Neural crest cell (in vitro differentiated cells): ENCODE results near the gene ST8SIA1. TPM values are rescaled to one million over a fixed set of nuclear protein-coding genes. Genes with fewer than 3 reads are reported as not detected.

ENCODE experiments used
- DNase-seq: peaks from one replicate; pipeline ENCODE4 v3.0.0; 2021; ENCODE audit warnings: low read depth, mixed read lengths, low spot score
- H3K27ac Mint-ChIP-seq: one replicate; pipeline ENCODE4 v1.8.0; 2021; ENCODE audit warnings: mild to moderate bottlenecking, mixed read lengths; ENCODE audit not compliant: unreplicated experiment
- H3K27me3 Mint-ChIP-seq: 2 replicates; pipeline ENCODE4 v1.8.0; 2021; ENCODE audit warnings: low read depth, mild to moderate bottlenecking, mixed read lengths
- H3K36me3 Mint-ChIP-seq: 2 replicates; pipeline ENCODE4 v1.8.0; 2021; ENCODE audit warnings: low read depth, mild to moderate bottlenecking, mixed read lengths
- H3K4me1 Mint-ChIP-seq: 2 replicates; pipeline ENCODE4 v1.8.0; 2021; ENCODE audit warnings: mixed read lengths
- H3K4me3 Mint-ChIP-seq: one replicate; pipeline ENCODE4 v1.8.0; 2021; ENCODE audit warnings: mild to moderate bottlenecking, mixed read lengths
- H3K9me3 Mint-ChIP-seq: 2 replicates; pipeline ENCODE4 v1.8.0; 2021; ENCODE audit warnings: mixed read lengths
- CTCF ChIP-seq: fragments of 200-600 bp; sonication (generic); conservative IDR thresholded peaks from 2 replicates; pipeline ENCODE4 v1.5.0; 2021; ENCODE audit warnings: antibody characterized with exemption, mild to moderate bottlenecking
- total RNA-seq: library from RNA; stranded (reverse); gene quantifications from 2 replicates; pipeline ENCODE4 v1.2.1, GENCODE V29; 2021

ST8SIA1 gene
- total RNA-seq, 1 donor from 2014 or later: 62.7 TPM

- H3K4me3 Mint-ChIP-seq: no peak overlapping the region
- H3K27me3 Mint-ChIP-seq: no peaks in the 10 kb centered on the region
- DNase-seq: no peak
- H3K9me3 Mint-ChIP-seq: peaks cover 16% of the 10 kb centered on the region
- peaks cover 59% of the 10 kb centered on the region for H3K4me1 Mint-ChIP-seq
- TF ChIP-seq CTCF: no peak
- H3K27ac Mint-ChIP-seq: no peak overlapping the region
- H3K36me3 Mint-ChIP-seq: peaks cover 39% of the 10 kb centered on the region
Measured at GRCh38 chr12:22310709-22311108, 23.8 kb downstream of the ST8SIA1 start.

- no peak for TF ChIP-seq CTCF
- H3K36me3 Mint-ChIP-seq: peaks cover 37% of the 10 kb centered on the region
- H3K4me1 Mint-ChIP-seq: peaks cover 55% of the 10 kb centered on the region
- DNase-seq: no peak
- peaks cover 16% of the 10 kb centered on the region for H3K9me3 Mint-ChIP-seq
- no peak overlapping the region for H3K4me3 Mint-ChIP-seq
- no peak overlapping the region for H3K27ac Mint-ChIP-seq
- H3K27me3 Mint-ChIP-seq: no peaks in the 10 kb centered on the region
Measured at GRCh38 chr12:22310275-22310674, 24.2 kb downstream of the ST8SIA1 start.

- no peak for TF ChIP-seq CTCF
- no peak overlapping the region for H3K4me3 Mint-ChIP-seq
- H3K9me3 Mint-ChIP-seq: peaks cover 23% of the 10 kb centered on the region
- no peaks in the 10 kb centered on the region for H3K27me3 Mint-ChIP-seq
- peak overlapping the region; percentile 36 for H3K27ac Mint-ChIP-seq
- peaks cover 50% of the 10 kb centered on the region for H3K36me3 Mint-ChIP-seq
- no peak for DNase-seq
- peaks cover 35% of the 10 kb centered on the region for H3K4me1 Mint-ChIP-seq
Measured at GRCh38 chr12:22307811-22308210, 26.7 kb downstream of the ST8SIA1 start.

- H3K9me3 Mint-ChIP-seq: peaks cover 30% of the 10 kb centered on the region
- TF ChIP-seq CTCF: no peak
- no peak overlapping the region for H3K4me3 Mint-ChIP-seq
- H3K36me3 Mint-ChIP-seq: peaks cover 60% of the 10 kb centered on the region
- no peak overlapping the region for H3K27ac Mint-ChIP-seq
- peaks cover 26% of the 10 kb centered on the region for H3K4me1 Mint-ChIP-seq
- no peaks in the 10 kb centered on the region for H3K27me3 Mint-ChIP-seq
- DNase-seq: no peak
Measured at GRCh38 chr12:22306311-22306710, 28.2 kb downstream of the ST8SIA1 start.

- H3K27me3 Mint-ChIP-seq: no peaks in the 10 kb centered on the region
- H3K27ac Mint-ChIP-seq: no peak overlapping the region
- peaks cover 15% of the 10 kb centered on the region for H3K4me1 Mint-ChIP-seq
- no peak for TF ChIP-seq CTCF
- H3K9me3 Mint-ChIP-seq: peaks cover 32% of the 10 kb centered on the region
- no peak for DNase-seq
- H3K4me3 Mint-ChIP-seq: no peak overlapping the region
- peaks cover 65% of the 10 kb centered on the region for H3K36me3 Mint-ChIP-seq
Measured at GRCh38 chr12:22304341-22304740, 30.2 kb downstream of the ST8SIA1 start.
